ENCODE data around the gene MREG.

GRCh38 chr2:215984661-215985060 is 28.7 kb downstream of the MREG start:
- TF ChIP-seq CTCF (IDR thresholded peaks at IDR 0.05) (no peak), POLR2A (IDR thresholded peaks at IDR 0.05) (no peak)
